ENCODE results near the gene GTPBP4.

GRCh38 chr10:943334-944033 is 44.8 kb upstream of the GTPBP4 start:
- TF ChIP-seq POU6F1 (CRISPR knock-in tag; IDR thresholded peaks at IDR 0.05; ENCODE audit: borderline replicate concordance, low read depth) (no peak), TSHZ2 (CRISPR knock-in tag; IDR thresholded peaks at IDR 0.05) (no peak), ZNF8 (CRISPR knock-in tag; IDR thresholded peaks at IDR 0.05) (no peak), PATZ1 (CRISPR knock-in tag; IDR thresholded peaks at IDR 0.05; ENCODE audit: borderline replicate concordance) (no peak), ZFP3 (CRISPR knock-in tag; IDR thresholded peaks at IDR 0.05) (no peak), RARB (CRISPR knock-in tag; IDR thresholded peaks at IDR 0.05) (no peak), TOX (CRISPR knock-in tag; IDR thresholded peaks at IDR 0.05; ENCODE audit: borderline replicate concordance) (no peak), BACH2 (CRISPR knock-in tag; IDR thresholded peaks at IDR 0.05; ENCODE audit: borderline replicate concordance) (no peak), GLIS3 (CRISPR knock-in tag; IDR thresholded peaks at IDR 0.05) (no peak), ZNF70 (CRISPR knock-in tag; IDR thresholded peaks at IDR 0.05) (no peak), ZFP30 (CRISPR knock-in tag; IDR thresholded peaks at IDR 0.05) (no peak)

Measured in SK-N-SH treated with all-trans-retinoic acid at 6 μM for 48 hours (cell line).